ENCODE measurements around the gene RPTOR.

RPTOR gene

GRCh38 chr17:80701730-80702129 is 157.1 kb downstream of the RPTOR start:
- Histone ChIP-seq H3K4me1 (ENCODE audit: control insufficient read depth in 1 of 2, insufficient read depth in 2 of 2, low read length in 2 of 2) (no peaks in the 10 kb centered on the region), H3K36me3 (ENCODE audit: control insufficient read depth in 1 of 2, insufficient read depth in 2 of 2, low read length in 2 of 2) (no peaks in the 10 kb centered on the region), H3K4me3 (ENCODE audit: low read depth in 1 of 2, low read length in 2 of 2) (no peak overlapping the region), H3K9ac (ENCODE audit: low read depth in 1 of 2, low read length in 2 of 2) (no peak overlapping the region), H3K27ac (ENCODE audit: low read depth, low read length) (no peak overlapping the region), H3K27me3 (ENCODE audit: control insufficient read depth in 1 of 2, insufficient read depth in 2 of 2, low read length in 2 of 2) (no peaks in the 10 kb centered on the region), H3K9me3 (ENCODE audit: control insufficient read depth in 1 of 2, low read length in 2 of 2) (no peaks in the 10 kb centered on the region)

GRCh38 chr17:80702315-80703141 is 157.9 kb downstream of the RPTOR start:
- no peak overlapping the region for H3K4me3 ChIP-seq (ENCODE audit: low read depth in 1 of 2, low read length in 2 of 2)
- H3K9me3 ChIP-seq (ENCODE audit: control insufficient read depth in 1 of 2, low read length in 2 of 2) = no peaks in the 10 kb centered on the region
- no peak overlapping the region for H3K27ac ChIP-seq (ENCODE audit: low read depth, low read length)
- no peak overlapping the region for H3K9ac ChIP-seq (ENCODE audit: low read depth in 1 of 2, low read length in 2 of 2)
- H3K27me3 ChIP-seq (ENCODE audit: control insufficient read depth in 1 of 2, insufficient read depth in 2 of 2, low read length in 2 of 2) = no peaks in the 10 kb centered on the region
- H3K4me1 ChIP-seq (ENCODE audit: control insufficient read depth in 1 of 2, insufficient read depth in 2 of 2, low read length in 2 of 2) = no peaks in the 10 kb centered on the region
- no peaks in the 10 kb centered on the region for H3K36me3 ChIP-seq (ENCODE audit: control insufficient read depth in 1 of 2, insufficient read depth in 2 of 2, low read length in 2 of 2)

- no peaks in the 10 kb centered on the region for H3K27me3 ChIP-seq (ENCODE audit: control insufficient read depth in 1 of 2, insufficient read depth in 2 of 2, low read length in 2 of 2)
- H3K9me3 ChIP-seq (ENCODE audit: control insufficient read depth in 1 of 2, low read length in 2 of 2) = no peaks in the 10 kb centered on the region
- no peak overlapping the region for H3K27ac ChIP-seq (ENCODE audit: low read depth, low read length)
- H3K4me1 ChIP-seq (ENCODE audit: control insufficient read depth in 1 of 2, insufficient read depth in 2 of 2, low read length in 2 of 2) = no peaks in the 10 kb centered on the region
- H3K9ac ChIP-seq (ENCODE audit: low read depth in 1 of 2, low read length in 2 of 2) = no peak overlapping the region
- H3K4me3 ChIP-seq (ENCODE audit: low read depth in 1 of 2, low read length in 2 of 2) = no peak overlapping the region
- H3K36me3 ChIP-seq (ENCODE audit: control insufficient read depth in 1 of 2, insufficient read depth in 2 of 2, low read length in 2 of 2) = peaks cover 0 to 3% of the 10 kb centered on the region in 2 donors
Observed at GRCh38 chr17:80703142-80703478, 158.5 kb downstream of the RPTOR start.

GRCh38 chr17:80704381-80704819 is 159.8 kb downstream of the RPTOR start:
- H3K9ac ChIP-seq (ENCODE audit: low read depth in 1 of 2, low read length in 2 of 2) = no peak overlapping the region
- H3K9me3 ChIP-seq (ENCODE audit: control insufficient read depth in 1 of 2, low read length in 2 of 2) = no peaks in the 10 kb centered on the region
- no peak overlapping the region for H3K4me3 ChIP-seq (ENCODE audit: low read depth in 1 of 2, low read length in 2 of 2)
- H3K27me3 ChIP-seq (ENCODE audit: control insufficient read depth in 1 of 2, insufficient read depth in 2 of 2, low read length in 2 of 2) = no peaks in the 10 kb centered on the region
- H3K36me3 ChIP-seq (ENCODE audit: control insufficient read depth in 1 of 2, insufficient read depth in 2 of 2, low read length in 2 of 2) = peaks cover 0 to 16% of the 10 kb centered on the region in 2 donors
- no peak overlapping the region for H3K27ac ChIP-seq (ENCODE audit: low read depth, low read length)
- H3K4me1 ChIP-seq (ENCODE audit: control insufficient read depth in 1 of 2, insufficient read depth in 2 of 2, low read length in 2 of 2) = no peaks in the 10 kb centered on the region

- Histone ChIP-seq H3K4me1 (ENCODE audit: control insufficient read depth in 1 of 2, insufficient read depth in 2 of 2, low read length in 2 of 2) (no peaks in the 10 kb centered on the region), H3K9me3 (ENCODE audit: control insufficient read depth in 1 of 2, low read length in 2 of 2) (no peaks in the 10 kb centered on the region), H3K9ac (ENCODE audit: low read depth in 1 of 2, low read length in 2 of 2) (no peak overlapping the region), H3K4me3 (ENCODE audit: low read depth in 1 of 2, low read length in 2 of 2) (no peak overlapping the region), H3K36me3 (ENCODE audit: control insufficient read depth in 1 of 2, insufficient read depth in 2 of 2, low read length in 2 of 2) (peaks cover 0 to 16% of the 10 kb centered on the region in 2 donors), H3K27me3 (ENCODE audit: control insufficient read depth in 1 of 2, insufficient read depth in 2 of 2, low read length in 2 of 2) (no peaks in the 10 kb centered on the region), H3K27ac (ENCODE audit: low read depth, low read length) (no peak overlapping the region)
Observed at GRCh38 chr17:80704894-80705293, 160.3 kb downstream of the RPTOR start.

GRCh38 chr17:80705988-80706387 is 161.3 kb downstream of the RPTOR start:
- no peak overlapping the region for H3K4me3 ChIP-seq (ENCODE audit: low read depth in 1 of 2, low read length in 2 of 2)
- H3K9ac ChIP-seq (ENCODE audit: low read depth in 1 of 2, low read length in 2 of 2) = no peak overlapping the region
- no peaks in the 10 kb centered on the region for H3K27me3 ChIP-seq (ENCODE audit: control insufficient read depth in 1 of 2, insufficient read depth in 2 of 2, low read length in 2 of 2)
- no peaks in the 10 kb centered on the region for H3K9me3 ChIP-seq (ENCODE audit: control insufficient read depth in 1 of 2, low read length in 2 of 2)
- H3K27ac ChIP-seq (ENCODE audit: low read depth, low read length) = no peak overlapping the region
- H3K36me3 ChIP-seq (ENCODE audit: control insufficient read depth in 1 of 2, insufficient read depth in 2 of 2, low read length in 2 of 2) = peaks cover 0 to 16% of the 10 kb centered on the region in 2 donors
- H3K4me1 ChIP-seq (ENCODE audit: control insufficient read depth in 1 of 2, insufficient read depth in 2 of 2, low read length in 2 of 2) = no peaks in the 10 kb centered on the region

GRCh38 chr17:80706463-80706867 is 161.8 kb downstream of the RPTOR start:
- Histone ChIP-seq H3K27me3 (ENCODE audit: control insufficient read depth in 1 of 2, insufficient read depth in 2 of 2, low read length in 2 of 2) (no peaks in the 10 kb centered on the region), H3K4me1 (ENCODE audit: control insufficient read depth in 1 of 2, insufficient read depth in 2 of 2, low read length in 2 of 2) (no peaks in the 10 kb centered on the region), H3K36me3 (ENCODE audit: control insufficient read depth in 1 of 2, insufficient read depth in 2 of 2, low read length in 2 of 2) (peaks cover 0 to 16% of the 10 kb centered on the region in 2 donors), H3K27ac (ENCODE audit: low read depth, low read length) (no peak overlapping the region), H3K9me3 (ENCODE audit: control insufficient read depth in 1 of 2, low read length in 2 of 2) (no peaks in the 10 kb centered on the region), H3K9ac (ENCODE audit: low read depth in 1 of 2, low read length in 2 of 2) (no peak overlapping the region), H3K4me3 (ENCODE audit: low read depth in 1 of 2, low read length in 2 of 2) (no peak overlapping the region)

GRCh38 chr17:80708480-80708879 is 163.8 kb downstream of the RPTOR start:
- Histone ChIP-seq H3K4me1 (ENCODE audit: control insufficient read depth in 1 of 2, insufficient read depth in 2 of 2, low read length in 2 of 2) (no peaks in the 10 kb centered on the region), H3K9ac (ENCODE audit: low read depth in 1 of 2, low read length in 2 of 2) (no peak overlapping the region), H3K9me3 (ENCODE audit: control insufficient read depth in 1 of 2, low read length in 2 of 2) (no peaks in the 10 kb centered on the region), H3K27me3 (ENCODE audit: control insufficient read depth in 1 of 2, insufficient read depth in 2 of 2, low read length in 2 of 2) (no peaks in the 10 kb centered on the region), H3K36me3 (ENCODE audit: control insufficient read depth in 1 of 2, insufficient read depth in 2 of 2, low read length in 2 of 2) (peaks cover 0 to 16% of the 10 kb centered on the region in 2 donors), H3K27ac (ENCODE audit: low read depth, low read length) (no peak overlapping the region), H3K4me3 (ENCODE audit: low read depth in 1 of 2, low read length in 2 of 2) (no peak overlapping the region)

GRCh38 chr17:80709090-80709695 is 164.6 kb downstream of the RPTOR start:
- Histone ChIP-seq H3K9me3 (ENCODE audit: control insufficient read depth in 1 of 2, low read length in 2 of 2) (no peaks in the 10 kb centered on the region), H3K9ac (ENCODE audit: low read depth in 1 of 2, low read length in 2 of 2) (no peak overlapping the region), H3K27ac (ENCODE audit: low read depth, low read length) (no peak overlapping the region), H3K27me3 (ENCODE audit: control insufficient read depth in 1 of 2, insufficient read depth in 2 of 2, low read length in 2 of 2) (no peaks in the 10 kb centered on the region), H3K36me3 (ENCODE audit: control insufficient read depth in 1 of 2, insufficient read depth in 2 of 2, low read length in 2 of 2) (peaks cover 0 to 16% of the 10 kb centered on the region in 2 donors), H3K4me1 (ENCODE audit: control insufficient read depth in 1 of 2, insufficient read depth in 2 of 2, low read length in 2 of 2) (no peaks in the 10 kb centered on the region), H3K4me3 (ENCODE audit: low read depth in 1 of 2, low read length in 2 of 2) (no peak overlapping the region)

GRCh38 chr17:80710714-80711302 is 166.2 kb downstream of the RPTOR start:
- Histone ChIP-seq H3K4me1 (ENCODE audit: control insufficient read depth in 1 of 2, insufficient read depth in 2 of 2, low read length in 2 of 2) (no peaks in the 10 kb centered on the region), H3K4me3 (ENCODE audit: low read depth in 1 of 2, low read length in 2 of 2) (no peak overlapping the region), H3K9ac (ENCODE audit: low read depth in 1 of 2, low read length in 2 of 2) (no peak overlapping the region), H3K9me3 (ENCODE audit: control insufficient read depth in 1 of 2, low read length in 2 of 2) (no peaks in the 10 kb centered on the region), H3K36me3 (ENCODE audit: control insufficient read depth in 1 of 2, insufficient read depth in 2 of 2, low read length in 2 of 2) (peaks cover 0 to 16% of the 10 kb centered on the region in 2 donors), H3K27me3 (ENCODE audit: control insufficient read depth in 1 of 2, insufficient read depth in 2 of 2, low read length in 2 of 2) (no peaks in the 10 kb centered on the region), H3K27ac (ENCODE audit: low read depth, low read length) (no peak overlapping the region)
